HepG2 (cell line): ENCODE measurements around the gene BICRAL. TPM values are rescaled to one million over a fixed set of nuclear protein-coding genes. Genes with fewer than 3 reads are reported as not detected.

Source experiments
- AGO1 ChIP-seq: fragments of 200-400 bp; formaldehyde crosslinking; IDR thresholded peaks from 2 replicates; pipeline ENCODE4 v1.6.1; 2017; ENCODE audit warnings: mild to moderate bottlenecking, low read depth, low read length, moderate library complexity; ENCODE audit not compliant: poor library complexity, severe bottlenecking
- ASH2L ChIP-seq: fragments of 300-600, 200-600 bp; sonication (generic); IDR thresholded peaks from 2 replicates; pipeline ENCODE4 v1.7.0; 2017; ENCODE audit warnings: low read depth, mild to moderate bottlenecking, moderate library complexity, mixed read lengths, low read length; ENCODE audit not compliant: insufficient read length
- BRCA1 ChIP-seq: sonication (generic); formaldehyde crosslinking; IDR thresholded peaks from 2 replicates; pipeline ENCODE4 v1.4.0; 2020; ENCODE audit warnings: missing genetic modification reagents
- CBX1 ChIP-seq: IDR thresholded peaks from one replicate; pipeline ENCODE4 v1.6.1; 2016; ENCODE audit warnings: antibody characterized with exemption, low read depth
- ERF ChIP-seq: IDR thresholded peaks from 2 replicates; pipeline ENCODE4 v1.6.1; 2018; ENCODE audit warnings: missing biosample characterization, missing genetic modification reagents
- FOSL1 ChIP-seq: sonication (generic); formaldehyde crosslinking; IDR thresholded peaks from 2 replicates; pipeline ENCODE4 v1.9.0; 2021; ENCODE audit warnings: missing genetic modification reagents, borderline replicate concordance
- HHEX ChIP-seq: IDR thresholded peaks from 2 replicates; pipeline ENCODE4 v1.6.1; 2016; ENCODE audit warnings: control low read depth
- HMG20A ChIP-seq: IDR thresholded peaks from 2 replicates; pipeline ENCODE4 v1.6.1; 2016; ENCODE audit warnings: borderline replicate concordance
- ISL2 ChIP-seq: sonication (generic); formaldehyde crosslinking; IDR thresholded peaks from 2 replicates; pipeline ENCODE4 v1.5.0; 2020; ENCODE audit warnings: missing genetic modification reagents
- JDP2 ChIP-seq: sonication (generic); formaldehyde crosslinking; IDR thresholded peaks from 2 replicates; pipeline ENCODE4 v1.8.1; 2022; ENCODE audit warnings: missing genetic modification reagents, borderline replicate concordance
- KMT2A ChIP-seq: sonication (generic); formaldehyde crosslinking; IDR thresholded peaks from 2 replicates; pipeline ENCODE4 v1.4.0; 2020; ENCODE audit warnings: missing genetic modification reagents
- MYNN ChIP-seq: sonication (generic); formaldehyde crosslinking; IDR thresholded peaks from 2 replicates; pipeline ENCODE4 v1.4.0; 2020; ENCODE audit warnings: mild to moderate bottlenecking, low read depth, missing genetic modification reagents
- PRMT3 ChIP-seq: sonication (generic); formaldehyde crosslinking; IDR thresholded peaks from 2 replicates; pipeline ENCODE4 v1.8.1; 2022; ENCODE audit warnings: low read depth, mild to moderate bottlenecking, moderate library complexity, missing genetic modification reagents, borderline replicate concordance
- REPIN1 ChIP-seq: sonication (generic); formaldehyde crosslinking; IDR thresholded peaks from 2 replicates; pipeline ENCODE4 v1.8.0; 2022; ENCODE audit warnings: missing genetic modification reagents, low read depth, mild to moderate bottlenecking, borderline replicate concordance
- TP53 ChIP-seq: sonication (generic); formaldehyde crosslinking; conservative IDR thresholded peaks from 2 replicates; pipeline ENCODE4 v1.4.0; 2020; ENCODE audit warnings: missing genetic modification reagents
- TSC22D2 ChIP-seq: sonication (generic); formaldehyde crosslinking; IDR thresholded peaks from 2 replicates; pipeline ENCODE4 v1.5.1; 2020; ENCODE audit warnings: missing genetic modification reagents, mild to moderate bottlenecking, borderline replicate concordance
- ZFP36L1 ChIP-seq: sonication (generic); formaldehyde crosslinking; IDR thresholded peaks from 2 replicates; pipeline ENCODE4 v1.8.0; 2022; ENCODE audit warnings: mild to moderate bottlenecking, missing genetic modification reagents, moderate library complexity
- ZNF121 ChIP-seq: sonication (generic); formaldehyde crosslinking; IDR thresholded peaks from 2 replicates; pipeline ENCODE4 v1.5.0; 2020; ENCODE audit warnings: mild to moderate bottlenecking, missing genetic modification reagents
- ZNF264 ChIP-seq: sonication (generic); formaldehyde crosslinking; IDR thresholded peaks from 2 replicates; pipeline ENCODE4 v1.4.0; 2020; ENCODE audit warnings: missing genetic modification reagents
- ZNF460 ChIP-seq: sonication (generic); formaldehyde crosslinking; IDR thresholded peaks from 2 replicates; pipeline ENCODE4 v1.5.1; 2020; ENCODE audit warnings: missing genetic modification reagents, mild to moderate bottlenecking, borderline replicate concordance
- ZNF678 ChIP-seq: sonication (generic); formaldehyde crosslinking; IDR thresholded peaks from 2 replicates; pipeline ENCODE4 v1.4.0; 2020; ENCODE audit warnings: mild to moderate bottlenecking, missing genetic modification reagents
- polyA plus RNA-seq, 8 experiments: library from polyadenylated mRNA; depleted of rRNA in 3 of 8; stranded (reverse) in 7 of 8; unstranded in 1 of 8; fragments of >200 nt; fragmentation: Illumina TruSeq in 4 of 8; extraction: Trizol in 4 of 8; gene quantifications; 2 replicates each; pipeline versions ENCODE4 v1.2.1 to v1.2.3, GENCODE V29; 2011 to 2016; ENCODE audit warnings: low read depth in 4 of 8, missing spikeins in 1 of 8, mixed read lengths in 1 of 8; ENCODE audit not compliant: insufficient read depth in 1 of 8
- total RNA-seq, 5 experiments: library from RNA; depleted of rRNA; stranded (reverse); fragments of >200 nt; fragmentation: Illumina TruSeq; extraction: Trizol; gene quantifications; 2 replicates each; pipeline ENCODE4 v1.2.3, GENCODE V29; 2016; ENCODE audit warnings: low read depth in 1 of 5
- TF ChIP-seq, protein P1 (sequence below): IDR thresholded peaks from 2 replicates; pipeline ENCODE4 v1.6.1; 2016; ENCODE audit warnings: mild to moderate bottlenecking
- TF ChIP-seq, protein P2 (sequence below): sonication (generic); formaldehyde crosslinking; IDR thresholded peaks from 2 replicates; pipeline ENCODE4 v1.4.0; 2020; ENCODE audit warnings: missing genetic modification reagents, borderline replicate concordance
- TF ChIP-seq, protein P3 (sequence below): sonication (generic); formaldehyde crosslinking; conservative IDR thresholded peaks from 2 replicates; pipeline ENCODE4 v1.4.0; 2020; ENCODE audit warnings: missing genetic modification reagents

The BICRAL gene
- total and polyA plus RNA-seq, 2 of the 13 experiments (the other 11 are each of a cell fraction or from before 2014, with no cell fraction given) = 5.0 to 13.5 TPM

DNA sequence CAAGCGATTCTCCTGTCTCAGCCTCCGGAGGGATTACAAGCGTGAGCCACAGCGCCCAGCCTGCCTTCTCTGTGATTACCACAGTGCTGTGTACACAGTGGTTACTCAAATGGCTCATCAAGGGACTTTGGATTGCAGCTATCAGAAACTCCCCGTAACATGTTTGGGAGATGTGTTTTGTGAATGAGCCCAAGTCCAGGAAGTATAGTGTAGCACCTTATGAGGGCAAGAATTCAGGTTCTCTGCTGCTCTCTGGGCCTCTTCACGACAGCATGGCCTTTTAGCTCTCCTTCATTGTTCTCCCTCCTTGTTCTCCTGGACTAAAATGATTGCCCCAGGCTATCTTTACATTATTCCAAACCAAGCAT, 63.5 kb downstream of the BICRAL start (continued):
- TF ChIP-seq, protein P1, sequence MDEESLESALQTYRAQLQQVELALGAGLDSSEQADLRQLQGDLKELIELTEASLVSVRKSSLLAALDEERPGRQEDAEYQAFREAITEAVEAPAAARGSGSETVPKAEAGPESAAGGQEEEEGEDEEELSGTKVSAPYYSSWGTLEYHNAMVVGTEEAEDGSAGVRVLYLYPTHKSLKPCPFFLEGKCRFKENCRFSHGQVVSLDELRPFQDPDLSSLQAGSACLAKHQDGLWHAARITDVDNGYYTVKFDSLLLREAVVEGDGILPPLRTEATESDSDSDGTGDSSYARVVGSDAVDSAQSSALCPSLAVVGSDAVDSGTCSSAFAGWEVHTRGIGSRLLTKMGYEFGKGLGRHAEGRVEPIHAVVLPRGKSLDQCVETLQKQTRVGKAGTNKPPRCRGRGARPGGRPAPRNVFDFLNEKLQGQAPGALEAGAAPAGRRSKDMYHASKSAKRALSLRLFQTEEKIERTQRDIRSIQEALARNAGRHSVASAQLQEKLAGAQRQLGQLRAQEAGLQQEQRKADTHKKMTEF (CRISPR knock-in tag) = peak; percentile 56; the same call in 1 of the 2 replicates
- TF ChIP-seq ERF (peak; percentile 71; the same call in 1 of the 2 replicates), REPIN1 (CRISPR knock-in tag) (peak; percentile 83), CBX1 (peak; percentile 92), HHEX (CRISPR knock-in tag) (peak; percentile 79), MYNN (CRISPR knock-in tag) (no peak), ISL2 (CRISPR knock-in tag) (peak; percentile 66; the same call in 1 of the 2 replicates), TP53 (CRISPR knock-in tag) (0 out of 2 replicates have a peak, but pooled peaks have one; percentile 60), ZNF264 (CRISPR knock-in tag) (peak; percentile 88), BRCA1 (CRISPR knock-in tag) (peak; percentile 81; the same call in 1 of the 2 replicates), JDP2 (no peak), FOSL1 (peak; percentile 60; the same call in 1 of the 2 replicates), PRMT3 (CRISPR knock-in tag) (no peak), TSC22D2 (CRISPR knock-in tag) (peak; percentile 62; the same call in 1 of the 2 replicates), ASH2L (peak; percentile 49), ZFP36L1 (no peak), ZNF678 (CRISPR knock-in tag) (no peak), AGO1 (no peak), KMT2A (CRISPR knock-in tag) (peak; percentile 60; the same call in 1 of the 2 replicates), HMG20A (CRISPR knock-in tag) (peak; percentile 73; the same call in 1 of the 2 replicates), ZNF460 (0 out of 2 replicates have a peak, but pooled peaks have one; percentile 7), ZNF121 (no peak)
- TF ChIP-seq, protein P2, sequence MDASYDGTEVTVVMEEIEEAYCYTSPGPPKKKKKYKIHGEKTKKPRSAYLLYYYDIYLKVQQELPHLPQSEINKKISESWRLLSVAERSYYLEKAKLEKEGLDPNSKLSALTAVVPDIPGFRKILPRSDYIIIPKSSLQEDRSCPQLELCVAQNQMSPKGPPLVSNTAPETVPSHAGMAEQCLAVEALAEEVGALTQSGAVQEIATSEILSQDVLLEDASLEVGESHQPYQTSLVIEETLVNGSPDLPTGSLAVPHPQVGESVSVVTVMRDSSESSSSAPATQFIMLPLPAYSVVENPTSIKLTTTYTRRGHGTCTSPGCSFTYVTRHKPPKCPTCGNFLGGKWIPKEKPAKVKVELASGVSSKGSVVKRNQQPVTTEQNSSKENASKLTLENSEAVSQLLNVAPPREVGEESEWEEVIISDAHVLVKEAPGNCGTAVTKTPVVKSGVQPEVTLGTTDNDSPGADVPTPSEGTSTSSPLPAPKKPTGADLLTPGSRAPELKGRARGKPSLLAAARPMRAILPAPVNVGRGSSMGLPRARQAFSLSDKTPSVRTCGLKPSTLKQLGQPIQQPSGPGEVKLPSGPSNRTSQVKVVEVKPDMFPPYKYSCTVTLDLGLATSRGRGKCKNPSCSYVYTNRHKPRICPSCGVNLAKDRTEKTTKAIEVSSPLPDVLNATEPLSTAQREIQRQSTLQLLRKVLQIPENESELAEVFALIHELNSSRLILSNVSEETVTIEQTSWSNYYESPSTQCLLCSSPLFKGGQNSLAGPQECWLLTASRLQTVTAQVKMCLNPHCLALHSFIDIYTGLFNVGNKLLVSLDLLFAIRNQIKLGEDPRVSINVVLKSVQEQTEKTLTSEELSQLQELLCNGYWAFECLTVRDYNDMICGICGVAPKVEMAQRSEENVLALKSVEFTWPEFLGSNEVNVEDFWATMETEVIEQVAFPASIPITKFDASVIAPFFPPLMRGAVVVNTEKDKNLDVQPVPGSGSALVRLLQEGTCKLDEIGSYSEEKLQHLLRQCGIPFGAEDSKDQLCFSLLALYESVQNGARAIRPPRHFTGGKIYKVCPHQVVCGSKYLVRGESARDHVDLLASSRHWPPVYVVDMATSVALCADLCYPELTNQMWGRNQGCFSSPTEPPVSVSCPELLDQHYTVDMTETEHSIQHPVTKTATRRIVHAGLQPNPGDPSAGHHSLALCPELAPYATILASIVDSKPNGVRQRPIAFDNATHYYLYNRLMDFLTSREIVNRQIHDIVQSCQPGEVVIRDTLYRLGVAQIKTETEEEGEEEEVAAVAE (CRISPR knock-in tag) = peak; percentile 55; the same call in 1 of the 2 replicates
- TF ChIP-seq, protein P3, sequence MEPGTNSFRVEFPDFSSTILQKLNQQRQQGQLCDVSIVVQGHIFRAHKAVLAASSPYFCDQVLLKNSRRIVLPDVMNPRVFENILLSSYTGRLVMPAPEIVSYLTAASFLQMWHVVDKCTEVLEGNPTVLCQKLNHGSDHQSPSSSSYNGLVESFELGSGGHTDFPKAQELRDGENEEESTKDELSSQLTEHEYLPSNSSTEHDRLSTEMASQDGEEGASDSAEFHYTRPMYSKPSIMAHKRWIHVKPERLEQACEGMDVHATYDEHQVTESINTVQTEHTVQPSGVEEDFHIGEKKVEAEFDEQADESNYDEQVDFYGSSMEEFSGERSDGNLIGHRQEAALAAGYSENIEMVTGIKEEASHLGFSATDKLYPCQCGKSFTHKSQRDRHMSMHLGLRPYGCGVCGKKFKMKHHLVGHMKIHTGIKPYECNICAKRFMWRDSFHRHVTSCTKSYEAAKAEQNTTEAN (CRISPR knock-in tag) = peak; percentile 80; the same call in 1 of the 2 replicates
